HG03439 (cell line): ENCODE data around the gene MAP9.
"Not testable (repeated sequence)": the region's sequence is repeated elsewhere in the genome, so short reads cannot be mapped to it uniquely, and the experiment has no call there.

Source experiments
- ATAC-seq: cut with Tn5 transposase; IDR thresholded peaks from one replicate; pipeline ENCODE4 v1.9.1; 2021; ENCODE audit warnings: mild to moderate bottlenecking, moderate library complexity; ENCODE audit not compliant: unreplicated experiment

Gene MAP9

DNA sequence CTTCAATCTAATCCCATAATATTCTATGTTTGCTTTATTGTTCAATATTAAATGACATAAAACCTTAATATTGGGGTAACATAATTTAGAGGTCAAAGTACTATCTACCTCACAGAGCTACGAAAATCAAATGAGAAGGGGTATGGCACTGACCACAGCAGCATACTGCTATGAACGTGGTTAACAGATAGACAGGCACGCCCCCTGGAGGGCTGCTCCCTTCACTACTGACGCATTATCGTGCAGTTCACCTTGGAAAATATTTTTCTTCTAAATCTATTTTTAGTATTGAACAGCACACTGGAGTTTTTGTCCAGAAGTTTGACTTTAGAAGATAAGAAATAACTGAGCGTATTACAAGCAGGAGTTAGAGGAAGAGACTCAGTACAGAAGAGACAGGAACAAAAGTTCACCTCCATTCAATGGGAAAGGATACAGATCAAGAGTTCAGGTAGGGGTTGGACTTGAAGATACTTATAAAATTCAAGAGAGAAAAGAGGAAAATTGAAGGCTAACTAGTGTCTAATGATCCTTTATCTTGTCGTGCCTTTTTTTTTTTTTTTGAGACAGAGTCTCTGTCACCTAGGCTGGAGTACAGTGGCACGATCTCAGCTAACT is 22.7 kb downstream of the MAP9 start:
- ATAC-seq: peak; percentile 97

DNA sequence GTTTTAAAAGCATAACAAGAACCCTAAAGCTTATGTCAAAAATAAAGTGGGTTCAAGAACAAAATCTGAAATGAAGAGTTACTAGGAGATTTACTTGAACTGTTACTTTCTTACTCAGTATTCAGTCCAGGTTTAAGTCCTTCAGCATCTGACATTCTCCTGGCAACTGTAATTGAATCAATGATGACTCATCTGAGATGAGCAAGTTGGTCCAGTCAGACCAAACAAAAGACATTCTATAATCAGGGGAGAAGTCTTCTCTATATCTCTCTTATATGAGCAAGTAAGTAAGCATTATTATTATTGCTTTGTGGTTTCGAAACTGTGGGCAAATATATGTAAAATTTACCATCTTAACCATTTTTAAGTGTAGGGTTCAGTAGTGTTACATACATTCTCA is 34.6 kb downstream of the MAP9 start:
- no peak for ATAC-seq

DNA sequence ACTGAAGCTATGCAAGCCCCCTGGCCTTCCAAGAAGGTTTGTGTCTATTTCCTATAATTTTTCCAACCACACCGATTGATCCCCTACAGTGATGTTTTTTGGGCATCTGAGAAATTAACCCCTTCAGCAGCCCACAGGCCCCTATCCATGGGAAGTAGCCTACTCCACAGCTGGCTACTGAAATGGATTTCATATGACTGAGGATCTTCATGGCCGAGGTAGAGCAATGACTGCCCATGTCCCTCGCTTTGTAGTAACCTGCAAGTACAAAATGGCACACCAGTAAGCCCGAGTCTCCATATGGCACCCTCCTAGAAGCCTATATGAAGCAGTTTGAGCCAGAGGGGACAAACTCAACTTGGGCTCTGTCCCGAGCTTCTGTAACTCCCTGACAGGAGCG is 36.8 kb downstream of the MAP9 start:
- ATAC-seq: no peak

DNA sequence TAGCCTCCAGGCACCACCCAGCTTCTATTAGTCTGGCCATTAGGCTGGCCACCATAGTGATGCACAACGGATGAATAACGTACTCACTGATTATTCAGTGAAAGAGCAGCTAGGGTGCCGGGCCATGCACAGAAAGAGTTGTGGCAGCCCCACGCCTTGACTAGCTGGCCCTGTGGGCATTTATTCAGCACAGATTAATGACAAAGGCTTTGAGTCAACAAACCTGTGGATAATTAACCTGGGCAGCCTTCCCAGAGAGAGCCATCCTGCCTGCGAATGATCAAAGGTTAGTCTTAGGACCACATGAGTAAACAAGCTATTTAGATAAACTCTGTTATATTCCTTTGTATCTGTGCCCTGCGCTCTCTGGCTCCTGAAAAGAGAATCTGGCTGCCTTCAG is 37.2 kb downstream of the MAP9 start:
- no peak for ATAC-seq

DNA sequence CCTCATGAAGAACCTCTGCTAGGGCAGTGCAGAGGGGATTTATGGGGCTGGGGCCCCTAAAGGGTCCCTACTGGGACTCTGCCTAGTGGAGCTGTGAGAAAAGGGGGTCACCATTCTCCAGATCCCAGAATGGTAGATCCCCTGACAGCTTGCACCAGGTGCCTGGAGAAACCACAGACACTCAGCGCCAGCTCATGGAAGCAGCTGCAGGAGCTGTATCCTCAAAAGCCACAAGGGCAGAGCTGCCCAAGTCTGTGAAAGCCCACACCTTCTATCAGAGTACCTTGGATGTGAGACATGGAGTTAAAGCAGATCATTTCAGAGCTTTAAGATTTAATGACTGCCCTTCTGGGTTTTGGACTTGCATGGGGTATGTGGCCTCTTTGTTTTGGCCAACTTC is 38.6 kb downstream of the MAP9 start:
- ATAC-seq: no peak

DNA sequence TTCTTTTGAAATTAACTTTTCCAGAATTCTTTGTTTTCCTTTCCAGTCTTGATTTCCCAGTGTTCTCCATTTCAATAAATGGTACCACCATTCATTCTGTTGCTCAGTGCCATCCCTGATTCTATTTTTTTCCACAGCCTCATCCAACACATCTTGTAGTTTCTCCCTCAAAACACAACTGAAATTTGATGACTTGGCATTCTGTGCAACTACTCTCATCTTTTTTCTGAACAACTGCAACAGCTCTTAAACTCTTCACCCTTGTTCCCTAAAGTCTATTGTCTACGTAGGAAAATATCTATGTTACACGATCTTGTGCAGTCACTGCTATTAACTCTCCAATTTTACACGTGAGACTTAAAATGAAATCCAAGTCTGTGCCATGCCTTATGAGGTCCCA is 40.5 kb downstream of the MAP9 start:
- ATAC-seq: no peak

DNA sequence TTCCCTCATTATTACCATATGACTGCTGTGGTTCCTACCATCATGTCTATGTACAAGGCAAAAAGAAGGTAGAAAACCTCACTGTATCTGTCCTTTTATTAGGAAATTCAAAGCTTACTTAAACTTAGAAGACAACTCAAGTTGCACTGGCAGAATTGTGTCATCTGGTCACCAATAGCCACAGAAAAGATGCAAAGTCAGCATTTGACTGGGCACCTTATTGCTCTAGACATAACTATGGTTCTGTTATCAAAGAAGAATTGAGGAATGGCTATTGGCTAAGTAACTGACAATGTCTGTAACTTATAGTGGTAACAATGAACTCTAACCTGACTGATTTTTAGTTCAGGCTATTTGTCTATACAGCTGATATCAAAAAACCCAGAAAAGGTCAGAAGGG is 45.3 kb downstream of the MAP9 start:
- no peak for ATAC-seq

DNA sequence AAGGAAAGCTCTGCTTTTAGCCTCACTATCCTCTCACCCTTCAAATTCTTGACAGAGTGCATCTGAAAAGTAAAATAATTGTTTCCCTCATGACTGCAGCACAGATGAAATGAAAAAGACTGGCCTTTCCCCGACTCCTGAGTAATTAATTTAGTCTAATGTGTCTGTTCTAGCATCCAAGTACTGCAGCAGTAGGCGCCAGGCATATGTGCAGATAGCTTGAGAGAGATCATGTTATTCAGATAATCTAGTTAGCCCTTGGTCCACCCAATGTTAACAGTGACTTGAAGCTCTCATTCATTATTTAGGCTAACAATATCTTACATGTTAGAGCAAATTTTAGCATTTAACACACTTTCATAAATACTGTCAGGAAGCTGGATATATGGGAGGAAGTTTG is 54.0 kb downstream of the MAP9 start:
- ATAC-seq: no peak

DNA sequence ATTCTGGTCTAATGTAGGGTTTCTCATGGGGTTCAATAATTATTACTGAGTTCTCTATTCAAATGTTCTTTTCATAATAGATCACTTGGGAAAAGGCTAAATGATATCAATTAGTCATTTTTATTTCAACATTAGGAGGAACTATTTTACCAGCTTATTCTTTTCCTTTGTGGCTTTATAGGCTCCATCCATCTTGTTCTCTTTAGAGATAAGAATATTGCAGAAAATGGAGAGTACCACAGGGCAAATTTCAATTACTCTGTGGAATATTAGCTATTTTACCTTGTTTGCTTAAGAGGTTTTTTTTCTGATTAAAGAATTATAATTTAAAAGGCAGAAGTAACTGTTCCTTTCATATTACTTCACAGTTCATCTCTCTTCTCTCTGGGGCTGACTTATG is 55.8 kb downstream of the MAP9 start:
- ATAC-seq: no peak

DNA sequence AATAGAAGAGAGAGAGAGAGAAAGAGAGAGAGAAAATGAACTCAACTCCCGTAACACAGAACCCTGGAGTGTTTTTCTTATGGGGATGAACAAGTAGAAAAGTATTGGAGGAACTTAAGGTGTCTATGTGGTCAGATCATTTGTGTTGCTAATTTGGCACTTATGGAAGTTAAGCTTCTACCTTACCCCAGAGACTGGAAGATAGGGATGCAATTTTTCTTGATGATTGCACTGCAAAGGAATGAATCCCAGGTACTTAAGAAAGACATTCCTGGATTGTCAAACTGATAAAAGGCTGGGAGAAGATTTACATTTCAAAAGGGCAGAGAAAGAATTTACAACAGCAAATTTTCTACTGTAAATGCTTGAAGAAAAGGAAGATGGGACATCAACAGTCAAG is 57.2 kb downstream of the MAP9 start:
- no peak for ATAC-seq

DNA sequence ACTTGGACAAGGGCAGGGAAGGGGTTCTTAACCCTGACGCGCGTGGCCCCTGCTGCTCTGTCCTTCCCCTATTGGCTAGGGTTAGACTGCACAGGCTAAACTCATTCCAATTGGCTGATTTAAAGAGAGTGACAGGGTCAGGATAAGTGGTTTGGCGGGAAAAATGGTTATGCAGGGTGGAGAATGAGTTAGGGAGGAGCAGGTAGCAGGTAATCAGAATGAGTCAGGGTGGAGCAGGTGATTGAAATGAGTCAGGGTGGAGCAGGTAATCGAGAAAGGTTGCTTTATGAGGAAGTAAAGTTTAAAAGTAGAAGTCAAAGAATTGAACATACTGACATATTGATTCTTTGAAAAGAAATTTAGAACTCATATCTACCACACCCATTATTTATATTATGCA is 64.7 kb downstream of the MAP9 start:
- not testable (repeated sequence) for ATAC-seq

DNA sequence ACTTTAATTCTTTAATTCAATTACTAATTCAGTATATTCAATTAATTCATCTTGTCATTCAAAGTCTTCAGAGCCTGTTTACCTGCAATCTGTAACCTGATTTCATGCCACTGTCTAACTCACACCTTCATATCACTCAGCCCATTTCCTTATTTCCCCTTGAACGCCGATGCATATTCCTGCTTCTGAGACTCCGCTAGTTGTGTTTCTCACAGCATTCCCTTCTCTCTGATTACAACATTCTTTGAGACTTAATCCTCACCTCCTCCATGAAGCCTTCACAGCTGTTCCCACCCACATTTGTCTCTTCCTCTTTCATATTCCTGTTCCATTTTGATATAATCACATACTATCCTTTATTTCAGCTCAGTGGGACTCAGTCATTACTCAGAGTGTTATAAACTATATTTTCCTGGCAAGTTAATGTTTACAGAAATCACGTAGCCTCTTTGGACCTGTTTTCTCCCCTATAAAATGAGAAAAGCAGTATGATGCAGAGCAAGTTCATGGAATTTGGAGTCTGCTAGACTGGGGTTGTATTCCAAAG is 69.0 kb downstream of the MAP9 start:
- no peak for ATAC-seq

DNA sequence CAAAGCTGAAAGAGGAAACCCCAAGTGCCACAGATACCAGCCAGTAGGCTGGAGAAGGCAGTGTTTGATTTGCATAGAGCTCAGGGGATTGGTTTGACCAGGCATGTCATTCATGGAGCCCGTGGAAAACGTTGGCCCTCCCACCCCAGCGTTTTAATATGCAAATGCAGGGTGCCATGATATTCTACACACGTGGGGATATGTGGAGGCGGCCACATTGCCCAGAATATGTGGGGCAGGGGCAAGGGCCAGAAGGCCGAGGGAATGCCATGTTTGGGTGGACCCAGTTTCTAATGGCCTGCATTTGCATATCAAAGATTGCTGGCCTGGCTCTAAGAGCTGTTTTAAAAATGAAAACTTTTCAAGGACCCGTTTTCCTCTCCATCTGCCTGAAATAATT is 71.1 kb downstream of the MAP9 start:
- ATAC-seq: no peak

DNA sequence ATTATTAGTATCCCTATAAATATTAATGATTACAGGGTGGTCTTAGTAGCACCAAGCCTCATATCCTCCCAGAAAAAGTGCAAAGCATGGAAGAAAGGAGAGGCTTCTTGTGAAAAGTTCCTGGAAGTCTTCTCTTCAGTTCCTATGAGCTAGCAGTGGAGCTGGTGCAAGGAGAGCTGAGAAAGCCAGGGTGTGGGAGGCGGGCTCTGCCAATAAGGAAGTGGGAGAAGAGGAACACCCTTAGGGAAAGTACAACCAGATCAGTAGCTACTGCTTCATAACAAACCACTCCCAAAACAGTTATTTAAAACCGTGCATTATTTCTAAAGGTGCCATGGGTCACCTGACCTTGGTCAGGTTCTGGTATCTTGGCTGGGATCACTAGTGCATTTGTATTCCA is 72.4 kb downstream of the MAP9 start:
- ATAC-seq: no peak

DNA sequence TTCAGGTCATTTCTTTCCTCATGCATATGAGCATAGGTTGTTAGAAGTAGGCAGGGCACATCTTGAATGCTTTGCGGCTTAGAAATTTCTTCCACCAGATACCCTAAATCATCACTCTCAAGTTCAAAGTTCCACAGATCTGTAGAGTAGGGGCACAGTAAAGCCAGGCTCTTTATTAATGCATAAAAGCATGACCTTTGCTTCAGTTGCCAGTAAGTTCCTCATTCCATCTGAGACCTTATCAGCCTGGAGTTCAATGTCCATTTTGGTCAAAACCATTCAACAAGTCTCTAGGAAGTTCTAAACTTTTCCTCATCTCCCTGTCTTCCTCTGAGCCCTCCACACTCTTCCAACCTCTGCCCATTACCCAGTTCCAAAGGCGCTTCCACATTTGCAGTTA is 77.7 kb downstream of the MAP9 start:
- ATAC-seq: no peak
